NCI-H748 (cell line): ENCODE results near the gene TUBA4B.
"Not testable (repeated sequence)": the region's sequence is repeated elsewhere in the genome, so short reads cannot be mapped to it uniquely, and the experiment has no call there.

ENCODE experiments used
- DNase-seq: peaks from one replicate; lab custom pipeline; 2025; ENCODE audit not compliant: unreplicated experiment; lab: John Stamatoyannopoulos, UW

TUBA4B gene

GRCh38 chr2:219247678-219248642, 5.1 kb upstream of the TUBA4B start:
- DNase-seq = no peak

DNA sequence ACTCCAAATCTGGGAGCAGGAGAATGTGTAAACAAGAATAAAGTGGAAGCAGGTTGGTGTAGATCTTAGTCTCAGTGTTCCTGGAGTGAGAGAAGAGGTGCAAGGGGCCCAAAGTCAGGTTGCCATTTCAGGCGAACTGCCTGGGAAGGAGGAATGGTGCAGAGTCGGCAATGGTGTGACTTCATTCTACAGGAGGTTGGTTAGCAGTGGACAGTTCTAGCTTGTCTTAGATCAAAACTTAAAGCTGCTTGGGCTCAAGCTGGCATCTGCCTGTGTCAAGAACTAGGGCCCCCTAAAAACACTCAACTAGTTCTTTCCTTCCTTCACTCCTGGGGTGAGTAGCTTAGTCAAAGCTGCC, 4.2 kb upstream of the TUBA4B start:
- DNase-seq = no peak

DNA sequence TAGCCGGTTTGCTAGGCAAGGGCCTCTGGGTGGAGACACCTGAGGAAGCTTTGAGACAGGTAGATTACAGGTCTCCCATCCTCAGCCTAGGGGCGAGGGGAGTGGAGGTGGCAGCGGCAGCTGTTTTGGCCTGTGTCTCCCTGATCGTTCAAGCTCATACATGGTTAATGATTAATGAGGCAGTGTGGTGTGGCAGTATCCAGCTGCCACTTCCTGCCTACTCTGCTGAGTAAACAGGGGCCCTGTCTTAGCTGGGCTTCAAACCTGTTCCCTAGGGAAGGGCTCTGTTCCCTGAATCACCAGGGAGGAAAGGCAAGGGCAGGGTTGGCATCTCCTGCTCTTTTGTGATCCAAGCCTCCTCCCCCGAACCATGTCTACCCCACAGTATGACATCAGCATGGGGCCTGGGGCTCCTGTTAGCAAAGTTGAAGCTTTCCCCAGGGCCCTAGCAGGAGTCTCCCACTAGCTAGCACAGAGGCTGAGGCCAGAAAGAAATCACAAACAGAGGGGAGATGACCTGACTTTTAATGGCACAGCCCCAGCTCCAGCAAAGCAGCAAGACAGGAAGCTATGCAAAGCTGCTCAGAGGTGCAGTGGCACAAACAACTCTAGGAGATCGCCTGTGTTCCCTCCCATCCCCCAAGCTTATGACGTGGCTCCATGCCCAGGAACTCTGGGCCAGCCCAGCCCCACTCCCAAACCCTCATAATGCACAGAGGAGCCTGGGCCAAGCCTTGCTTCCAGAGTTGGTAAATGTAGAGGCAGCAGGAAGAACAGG, 3.7 kb upstream of the TUBA4B start:
- no peak for DNase-seq

- no peak for DNase-seq
These were observed 2.8 kb upstream of the TUBA4B start for GRCh38 chr2:219250049-219250781.

DNA sequence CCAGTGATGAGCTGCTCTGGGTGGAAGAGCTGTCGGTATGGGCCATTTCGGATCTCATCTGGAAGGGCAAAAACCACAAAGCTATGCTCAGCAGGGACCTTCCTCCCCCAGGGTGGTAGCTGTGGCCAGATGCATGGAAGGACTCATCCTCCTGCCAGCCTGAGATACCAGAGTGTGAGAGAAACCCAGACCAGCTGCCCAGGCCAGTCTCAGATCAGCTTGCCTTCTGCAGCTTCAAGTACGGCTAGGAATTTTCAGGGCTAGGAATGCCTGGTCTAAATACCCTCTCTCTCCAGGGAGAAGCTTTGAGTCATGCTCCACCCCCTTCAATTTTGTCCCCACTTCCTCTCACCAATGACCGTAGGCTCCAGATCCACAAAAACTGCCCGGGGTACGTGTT, 1.4 kb upstream of the TUBA4B start:
- DNase-seq = no peak

- DNase-seq = no peak
These were observed 959 bp upstream of the TUBA4B start for GRCh38 chr2:219252084-219252483.

DNA sequence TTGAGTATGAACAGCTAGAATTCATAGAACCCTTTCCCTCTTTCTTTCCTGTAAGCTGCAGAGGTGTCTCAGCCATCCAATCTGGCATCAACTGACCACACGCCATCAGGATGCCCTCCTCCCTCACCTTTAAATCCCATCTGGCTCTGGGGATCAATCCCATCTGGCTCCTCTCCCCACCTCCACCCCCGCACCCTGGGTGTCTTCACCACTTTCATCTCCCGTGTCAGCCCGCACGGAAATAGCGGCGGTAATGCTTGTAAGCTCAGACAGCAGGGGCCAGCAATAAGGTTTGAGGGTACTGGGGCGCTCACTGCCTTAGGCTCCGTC, 508 bp upstream of the TUBA4B start:
- DNase-seq = peak; percentile 18

DNA sequence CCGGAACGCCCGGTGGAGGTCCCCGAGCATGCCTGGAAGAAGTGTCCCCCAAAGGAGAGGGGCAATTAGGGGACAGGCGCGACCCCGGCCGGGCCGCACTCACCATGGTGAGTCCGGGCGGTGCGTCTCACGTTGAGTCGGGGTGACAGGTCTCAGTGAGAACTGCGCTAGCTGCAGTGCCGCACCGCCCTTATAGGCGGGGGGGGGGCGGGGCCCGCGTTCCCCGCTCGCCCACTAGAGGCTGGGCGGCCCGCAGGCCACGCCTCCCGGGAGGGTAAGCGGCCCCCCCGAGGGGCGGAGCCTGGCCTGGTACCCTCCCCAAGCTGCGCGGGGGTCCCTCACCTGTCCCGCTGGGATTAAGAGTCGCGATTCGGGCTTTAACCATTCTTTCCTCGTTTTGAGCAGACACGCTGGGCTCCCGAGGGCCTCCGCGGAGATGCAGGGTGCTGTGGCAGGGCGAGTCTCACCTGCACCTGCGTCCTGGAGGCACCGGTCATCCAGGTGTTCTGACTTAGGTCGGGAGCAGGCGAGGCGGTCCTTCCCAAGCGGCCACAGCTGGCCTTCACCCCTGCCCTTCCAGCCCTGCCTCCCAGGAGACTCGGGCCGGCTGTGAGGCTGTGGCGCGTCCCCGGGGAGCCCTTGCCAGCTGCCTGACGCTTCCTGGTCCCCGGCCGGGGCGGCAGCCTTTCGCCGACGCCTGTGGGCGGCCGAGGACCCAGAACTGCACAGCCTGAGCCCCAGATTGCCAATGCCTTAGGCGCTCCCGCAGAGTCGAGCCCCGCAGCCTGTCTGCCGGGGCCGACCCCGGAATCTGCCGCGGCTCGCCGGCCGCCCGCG, 928 bp downstream of the TUBA4B start, which contains the start of gene TUBA4A:
TUBA4A (minus strand) TSS at position 166 of the 837 bp plus-strand sequence; CDS start at position 106, 60 bp downstream.
- peak; percentile 89 for DNase-seq

DNA sequence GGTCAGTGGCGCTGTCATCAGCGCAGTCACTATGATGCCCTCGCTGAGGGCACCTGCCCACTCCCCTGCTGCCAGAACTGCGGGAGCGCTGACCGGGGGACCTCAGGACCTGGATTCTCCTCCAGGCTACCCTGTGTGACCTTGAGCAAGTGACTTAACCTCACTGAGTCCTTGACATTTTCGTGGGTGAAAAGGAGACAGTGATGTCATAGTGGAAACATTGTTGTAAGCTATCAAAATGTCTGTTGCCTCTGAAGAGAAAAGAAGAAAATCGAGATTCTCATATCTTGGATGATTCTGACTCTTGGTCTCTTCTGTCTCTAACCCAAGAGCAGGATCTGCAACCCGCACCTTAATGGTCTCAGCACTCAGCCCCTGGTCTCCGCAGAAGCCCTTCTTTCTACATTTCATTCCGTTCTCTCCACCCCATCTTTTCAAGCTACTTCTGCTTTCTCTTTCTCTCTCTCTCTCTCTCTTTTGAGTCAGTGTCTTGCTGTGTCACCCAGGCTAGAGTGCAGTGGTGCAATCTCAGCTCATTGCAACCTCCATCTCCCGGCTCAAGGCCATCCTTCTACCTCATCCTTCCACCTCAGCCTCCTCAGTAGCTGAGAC, 1.7 kb downstream of the TUBA4B start:
- no peak for DNase-seq

DNA sequence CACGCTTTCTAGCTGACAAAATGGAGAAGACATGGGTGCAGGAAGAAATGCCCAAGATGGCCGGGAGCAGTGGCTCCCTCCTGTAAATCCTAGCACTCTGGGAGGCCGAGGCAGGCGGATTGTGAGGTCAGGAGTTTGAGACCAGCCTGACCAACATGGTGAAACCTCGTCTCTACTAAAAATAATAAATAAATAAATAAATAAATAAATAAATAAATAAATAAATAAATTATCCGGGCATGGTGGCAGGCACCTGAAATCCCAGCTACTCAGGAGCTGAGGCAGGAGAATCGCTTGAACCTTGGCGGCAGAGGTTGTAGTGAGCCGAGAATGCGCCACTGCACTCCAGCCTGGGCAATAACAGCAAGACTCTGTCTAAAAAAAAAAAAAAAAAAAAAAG, 5.9 kb downstream of the TUBA4B start:
- not testable (repeated sequence) for DNase-seq

- no peak for DNase-seq
These were observed 8.2 kb downstream of the TUBA4B start for GRCh38 chr2:219261024-219261855.

DNA sequence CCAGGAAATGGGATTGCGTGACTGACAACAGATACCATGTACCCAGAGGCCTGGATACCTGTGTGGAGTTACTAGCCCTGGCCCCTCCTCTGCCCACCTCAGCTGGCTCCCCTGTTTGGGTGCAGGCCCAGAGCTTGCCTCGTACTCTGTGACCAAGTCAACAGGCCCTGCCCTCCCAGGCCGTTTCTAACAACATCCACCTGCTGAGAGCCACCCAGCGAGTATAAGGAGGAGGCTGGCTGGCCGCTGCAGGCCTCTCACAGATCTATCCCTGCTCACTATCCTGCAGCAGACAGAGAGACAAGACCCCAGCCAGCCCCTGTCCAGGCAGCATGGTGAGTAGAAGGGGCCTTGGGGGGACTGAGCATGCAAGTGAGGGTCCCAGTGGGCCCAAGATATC, 13.2 kb downstream of the TUBA4B start:
- DNase-seq = no peak

- DNase-seq = no peak
These were observed 13.8 kb downstream of the TUBA4B start for GRCh38 chr2:219266886-219267285.

DNA sequence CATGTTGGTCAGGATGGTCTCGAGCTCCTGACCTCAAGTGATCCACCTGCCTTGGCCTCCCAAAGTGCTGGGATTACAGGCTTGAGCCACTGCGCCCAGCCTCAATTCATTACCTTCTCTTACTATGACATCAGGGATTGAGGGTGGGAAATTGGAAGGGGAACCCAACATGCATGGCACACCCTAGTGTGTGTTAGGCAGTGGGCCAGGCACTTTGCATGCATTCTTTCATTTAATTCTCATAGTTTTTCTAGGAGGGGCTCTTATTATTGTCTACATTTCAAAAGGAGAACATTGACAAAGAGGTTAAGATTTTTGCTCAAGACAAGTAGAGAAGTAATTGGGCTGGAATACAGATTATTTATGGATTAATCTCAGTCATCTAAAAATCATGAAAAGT, 15.3 kb downstream of the TUBA4B start:
- DNase-seq = no peak

DNA sequence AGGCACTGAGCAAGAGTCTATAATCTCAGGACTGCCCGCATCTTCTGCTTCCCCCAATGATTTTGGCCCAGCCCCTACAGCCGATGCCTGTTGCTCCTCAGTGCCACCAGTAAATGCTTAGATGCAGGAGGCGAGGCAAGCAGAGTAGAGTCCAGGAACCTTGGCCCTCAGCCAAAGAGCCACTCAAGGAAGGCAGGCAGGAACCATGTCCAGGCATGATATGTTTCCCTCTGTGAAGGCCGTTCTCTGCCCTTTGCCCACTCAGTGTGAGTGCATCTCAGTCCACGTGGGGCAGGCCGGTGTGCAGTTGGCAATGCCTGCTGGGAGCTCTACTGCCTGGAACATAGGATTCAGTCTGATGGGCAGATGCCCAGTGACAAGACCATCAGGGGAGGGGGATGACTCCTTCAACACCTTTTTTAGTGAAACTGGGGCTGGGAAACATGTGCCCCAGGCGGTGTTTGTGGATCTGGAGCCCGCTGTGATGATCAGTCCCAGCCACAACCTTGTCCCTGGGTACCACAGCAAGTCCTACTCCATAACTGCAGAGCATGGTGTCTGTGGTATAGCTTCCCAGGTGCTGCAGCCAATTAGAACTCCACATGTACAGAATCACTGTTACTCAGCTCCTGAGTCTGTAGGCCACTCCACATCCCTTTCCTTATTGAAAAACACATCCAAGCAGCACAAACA, 16.5 kb downstream of the TUBA4B start:
- peak; percentile 37 for DNase-seq

GRCh38 chr2:219270055-219270372, 17.0 kb downstream of the TUBA4B start:
- no peak for DNase-seq

DNA sequence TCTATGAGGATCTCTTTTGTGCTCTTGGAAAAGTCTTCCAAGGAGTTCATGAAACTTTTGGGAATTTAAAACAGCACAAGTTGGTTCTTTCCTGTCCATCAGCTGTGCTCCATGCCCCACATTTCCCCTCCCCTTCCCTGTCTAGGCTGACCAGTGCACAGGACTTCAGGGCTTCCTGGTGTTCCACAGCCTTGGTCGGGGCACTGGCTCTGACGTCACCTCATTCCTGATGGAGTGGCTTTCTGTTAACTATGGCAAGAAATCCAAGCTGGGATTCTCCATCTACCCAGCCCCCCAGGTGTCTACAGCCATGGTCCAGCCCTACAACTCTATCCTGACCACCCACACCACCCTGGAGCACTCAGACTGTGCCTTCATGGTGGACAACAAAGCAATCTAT, 18.0 kb downstream of the TUBA4B start:
- no peak for DNase-seq

DNA sequence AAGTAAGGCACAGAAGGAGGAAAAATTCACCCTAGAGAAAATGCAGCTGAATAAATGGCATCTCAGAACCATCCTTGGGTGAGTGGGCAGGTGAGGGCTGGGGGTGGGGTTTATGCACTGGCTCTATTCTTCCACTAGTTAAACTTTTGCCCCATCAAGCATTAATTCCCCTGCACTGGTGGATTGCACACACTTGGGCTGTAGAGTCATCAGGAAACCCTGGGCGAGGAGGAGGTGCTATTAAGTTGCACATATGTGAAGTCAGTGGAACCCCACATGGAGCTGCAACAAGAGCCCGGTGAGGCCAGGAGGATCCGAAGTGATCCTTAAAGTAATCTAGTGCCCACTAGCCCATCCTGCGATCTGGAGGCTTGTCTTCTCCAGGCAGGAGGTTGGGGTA, 19.3 kb downstream of the TUBA4B start:
- no peak for DNase-seq

- no peak for DNase-seq
These were observed 20.0 kb downstream of the TUBA4B start for GRCh38 chr2:219272995-219273394.
